H1 (cell line): Measurements from ENCODE around the gene FOXP2. TPM values are rescaled to one million over a fixed set of nuclear protein-coding genes. Genes with fewer than 3 reads are reported as not detected.

Experiments used
- CTCF ChIA-PET: fragments of 300-600 bp; sonication (Branson Sonifier 250); formaldehyde crosslinking; loops from one replicate; lab custom pipeline; 2021; ENCODE audit not compliant: partially characterized antibody; lab: Charles Lee
- POLR2A ChIA-PET: fragments of 300-600 bp; sonication (Branson Sonifier 250); formaldehyde crosslinking; loops from one replicate; lab custom pipeline; 2021; ENCODE audit warnings: inconsistent platforms; ENCODE audit not compliant: partially characterized antibody; lab: Charles Lee
- DNase-seq, 2 experiments: peaks; one replicate each; pipeline versions ENCODE4 v3.0.0 to v3.0.0-alpha.2; 2010 to 2022; ENCODE audit warnings: low spot score in 2 of 2, low read depth in 1 of 2, mixed read lengths in 1 of 2
- FAIRE-seq: peaks from 2 replicates; lab custom pipeline; 2011; peaks lifted over from hg19 to GRCh38; lab: Jason Lieb, UNC
- H2AFZ ChIP-seq: 2 replicates; pipeline ENCODE4 v1.8.1; 2012; ENCODE audit warnings: low read length, inconsistent platforms
- H2AK5ac ChIP-seq: 2 replicates; pipeline ENCODE4 v1.6.1; 2013; ENCODE audit warnings: low read depth, low read length
- H2BK120ac ChIP-seq: replicated peaks from 2 replicates; pipeline ENCODE3; 2013; ENCODE audit warnings: low read depth, low read length, inconsistent platforms
- H2BK12ac ChIP-seq: 2 replicates; pipeline ENCODE4 v1.6.1; 2013; ENCODE audit warnings: low read depth, low read length
- H2BK15ac ChIP-seq: 2 replicates; pipeline ENCODE4 v1.6.1; 2013; ENCODE audit warnings: low read length
- H2BK20ac ChIP-seq: 2 replicates; pipeline ENCODE4 v1.6.1; 2013; ENCODE audit warnings: low read length
- H2BK5ac ChIP-seq: 2 replicates; pipeline ENCODE4 v1.6.1; 2013; ENCODE audit warnings: low read depth, low read length
- H3K14ac ChIP-seq: 2 replicates; pipeline ENCODE4 v1.6.1; 2013; ENCODE audit warnings: inconsistent platforms; ENCODE audit not compliant: insufficient read length
- H3K18ac ChIP-seq: 2 replicates; pipeline ENCODE4 v1.6.1; 2013; ENCODE audit warnings: low read length; ENCODE audit errors: extremely low read depth
- H3K23ac ChIP-seq: 2 replicates; pipeline ENCODE4 v1.6.1; 2013; ENCODE audit warnings: inconsistent platforms; ENCODE audit not compliant: insufficient read length
- H3K23me2 ChIP-seq: 2 replicates; pipeline ENCODE4 v1.6.1; 2013; ENCODE audit warnings: low read depth, low read length
- H3K27ac ChIP-seq: 2 replicates; pipeline ENCODE4 v1.6.1; 2011; ENCODE audit warnings: low read depth, low read length, inconsistent platforms
- H3K27me3 ChIP-seq, 4 experiments: replicated peaks in 1 of 4; 1 replicate in 1 of 4; 2 replicates in 3 of 4; pipeline versions ENCODE4 v1.6.1 to v1.8.1; 2011 to 2013; ENCODE audit warnings: low read length in 3 of 4, mild to moderate bottlenecking in 3 of 4, inconsistent platforms in 2 of 4, mixed read lengths in 2 of 4, moderate library complexity in 1 of 4; ENCODE audit not compliant: control insufficient read depth in 3 of 4, insufficient read depth in 3 of 4; ENCODE audit errors: extremely low read depth in 1 of 4
- H3K36me3 ChIP-seq, 4 experiments: 2 replicates each; pipeline versions ENCODE4 v1.6.1 to v1.8.1; 2011 to 2013; ENCODE audit warnings: mild to moderate bottlenecking in 4 of 4, low read length in 3 of 4, moderate library complexity in 2 of 4, control low read depth in 1 of 4, inconsistent platforms in 1 of 4; ENCODE audit not compliant: insufficient read depth in 4 of 4, control insufficient read depth in 2 of 4
- H3K4ac ChIP-seq: replicated peaks from 2 replicates; pipeline ENCODE3; 2013; ENCODE audit warnings: low read length, low read depth, mixed read lengths, inconsistent platforms; ENCODE audit not compliant: insufficient read length
- H3K4me1 ChIP-seq, 4 experiments: replicated peaks in 1 of 4; 1 replicate in 1 of 4; 2 replicates in 3 of 4; pipeline versions ENCODE4 v1.6.1 to v1.8.1; 2011 to 2013; ENCODE audit warnings: low read length in 3 of 4, inconsistent platforms in 2 of 4, mixed read lengths in 1 of 4; ENCODE audit not compliant: insufficient read depth in 4 of 4, control insufficient read depth in 3 of 4
- H3K4me2 ChIP-seq, 2 experiments: 2 replicates each; pipeline versions ENCODE4 v1.6.1 to v1.8.1; 2011 to 2013; ENCODE audit warnings: low read depth in 2 of 2, low read length in 2 of 2, control low read depth in 1 of 2, inconsistent platforms in 1 of 2, mild to moderate bottlenecking in 1 of 2; ENCODE audit not compliant: insufficient read depth in 1 of 2
- H3K4me3 ChIP-seq, 4 experiments: fragments of 200-600, 300-600 bp in 1 of 4; sonication (generic), shearing (Covaris generic), sonication (Bioruptor Twin) in 1 of 4; 2 replicates each; pipeline versions ENCODE4 v1.5.1 to v1.8.1; 2011 to 2016; ENCODE audit warnings: low read length in 4 of 4, low read depth in 3 of 4, control low read depth in 2 of 4, inconsistent platforms in 2 of 4, mild to moderate bottlenecking in 2 of 4, mixed read lengths in 1 of 4, moderate library complexity in 1 of 4; ENCODE audit not compliant: insufficient read depth in 2 of 4; ENCODE audit errors: extremely low read depth in 1 of 4
- H3K56ac ChIP-seq: replicated peaks from 2 replicates; pipeline ENCODE3; 2013; ENCODE audit warnings: low read depth, mild to moderate bottlenecking, mixed read lengths, low read length, inconsistent platforms; ENCODE audit not compliant: insufficient read length
- H3K79me1 ChIP-seq: 2 replicates; pipeline ENCODE4 v1.6.1; 2013; ENCODE audit warnings: low read depth, low read length, control low read depth
- H3K79me2 ChIP-seq, 2 experiments: 2 replicates each; pipeline versions ENCODE4 v1.6.1 to v1.8.1; 2012 to 2013; ENCODE audit warnings: low read length in 2 of 2, mild to moderate bottlenecking in 2 of 2, inconsistent platforms in 1 of 2; ENCODE audit not compliant: insufficient read depth in 2 of 2, control insufficient read depth in 1 of 2
- H3K9ac ChIP-seq, 4 experiments: replicated peaks in 1 of 4; 1 replicate in 1 of 4; 2 replicates in 3 of 4; pipeline versions ENCODE4 v1.6.1 to v1.8.1; 2011 to 2013; ENCODE audit warnings: low read depth in 3 of 4, low read length in 3 of 4, control low read depth in 2 of 4, mild to moderate bottlenecking in 2 of 4, moderate library complexity in 2 of 4, inconsistent platforms in 1 of 4; ENCODE audit errors: extremely low read depth in 1 of 4
- H3K9me3 ChIP-seq, 2 experiments: 2 replicates each; pipeline versions ENCODE4 v1.6.1 to v1.8.1; 2012 to 2013; ENCODE audit warnings: mild to moderate bottlenecking in 2 of 2, moderate library complexity in 2 of 2, control low read depth in 1 of 2, inconsistent platforms in 1 of 2, low read depth in 1 of 2, low read length in 1 of 2, mixed read lengths in 1 of 2; ENCODE audit not compliant: insufficient read depth in 2 of 2
- H4K20me1 ChIP-seq, 2 experiments: replicated peaks in 1 of 2; 2 replicates each; pipeline versions ENCODE3 to v1.8.1; 2011 to 2013; ENCODE audit warnings: inconsistent platforms in 2 of 2, low read length in 2 of 2, mild to moderate bottlenecking in 1 of 2; ENCODE audit not compliant: insufficient read depth in 2 of 2, control insufficient read depth in 1 of 2
- H4K5ac ChIP-seq: 2 replicates; pipeline ENCODE4 v1.6.1; 2013; ENCODE audit warnings: low read length, low read depth, mixed read lengths, inconsistent platforms; ENCODE audit not compliant: insufficient read length
- H4K8ac ChIP-seq: 2 replicates; pipeline ENCODE4 v1.8.0; 2013; ENCODE audit warnings: mild to moderate bottlenecking, moderate library complexity, low read length, inconsistent platforms; ENCODE audit not compliant: insufficient read depth; ENCODE audit errors: extremely low read depth
- H4K91ac ChIP-seq: replicated peaks from 2 replicates; pipeline ENCODE3; 2013; ENCODE audit warnings: low read length, mixed read lengths, inconsistent platforms; ENCODE audit not compliant: insufficient read length
- CBX8 ChIP-seq: fragments of 300-800, 300-1000 bp; sonication (generic); IDR thresholded peaks from 2 replicates; pipeline ENCODE4 v1.7.1; 2016; ENCODE audit warnings: low read depth, low read length, borderline replicate concordance
- CEBPB ChIP-seq: IDR thresholded peaks from 2 replicates; pipeline ENCODE4 v1.6.1; 2012; ENCODE audit warnings: low read depth, low read length
- CREB1 ChIP-seq: IDR thresholded peaks from 2 replicates; pipeline ENCODE4 v1.6.1; 2012; ENCODE audit warnings: inconsistent platforms
- KDM4A ChIP-seq: IDR thresholded peaks from one replicate; pipeline ENCODE4 v1.7.1; 2012; ENCODE audit warnings: low read depth, mild to moderate bottlenecking, moderate library complexity, low read length, inconsistent platforms; ENCODE audit not compliant: severe bottlenecking
- MAFK ChIP-seq: IDR thresholded peaks from 2 replicates; pipeline ENCODE4 v1.6.1; 2012; ENCODE audit warnings: low read depth, mild to moderate bottlenecking, improper control_type of control experiment, low read length
- NRF1 ChIP-seq: IDR thresholded peaks from 2 replicates; pipeline ENCODE4 v1.6.1; 2011; ENCODE audit warnings: mild to moderate bottlenecking, low read depth, low read length, improper control_type of control experiment
- RBBP5 ChIP-seq: IDR thresholded peaks from 2 replicates; pipeline ENCODE4 v1.7.1; 2012; ENCODE audit warnings: low read depth, mild to moderate bottlenecking, inconsistent platforms, low read length, moderate library complexity, borderline replicate concordance
- SIRT6 ChIP-seq: IDR thresholded peaks from one replicate; pipeline ENCODE4 v1.7.1; 2012; ENCODE audit warnings: low read length, inconsistent platforms
- TAF7 ChIP-seq: optimal IDR thresholded peaks from 2 replicates; pipeline ENCODE3; 2011; ENCODE audit warnings: low read depth, mild to moderate bottlenecking, inconsistent platforms, low read length, moderate library complexity, borderline replicate concordance
- WGBS, 2 experiments: shearing (Covaris generic) in 1 of 2; methylation state at CpG; one replicate each; pipeline versions ENCODE4 v1.1.6 to v1.1.7; 2013 to 2015; ENCODE audit warnings: low lambda C conversion rate in 2 of 2, mixed read lengths in 2 of 2, inconsistent platforms in 1 of 2, low coverage in 1 of 2, missing lambda C conversion rate in 1 of 2; ENCODE audit not compliant: insufficient replicate concordance in 2 of 2, insufficient coverage in 1 of 2, insufficient read length in 1 of 2; ENCODE audit errors: extremely low coverage in 1 of 2, missing lambda C conversion rate in 1 of 2; 5-methylcytosine and 5-hydroxymethylcytosine counted together
- polyA plus RNA-seq, 7 experiments: library from polyadenylated mRNA; depleted of rRNA in 3 of 7; stranded (reverse) in 5 of 7; unstranded in 2 of 7; fragments of >200 nt in 5 of 7; fragments of 200-250 nt in 2 of 7; gene quantifications; 1 replicate in 5 of 7; 2 replicates in 1 of 7; 4 replicates in 1 of 7; pipeline versions ENCODE4 v1.2.1 to v1.2.3, GENCODE V29; 2011 to 2013; ENCODE audit warnings: missing spikeins in 2 of 7, mixed read lengths in 2 of 7
- total RNA-seq: library from RNA; stranded (reverse); fragmentation: NEBNext Ultra II Directional; extraction: Animal tissue kit (Norgen Biotek cat#: 25700); gene quantifications from 2 replicates; pipeline ENCODE4 v1.2.1, GENCODE V29; 2021

FOXP2 gene
- total and polyA plus RNA-seq, 2 of the 8 experiments (the other 6 are each of a cell fraction or from before 2014, with no cell fraction given) = 0.09 to 0.43 TPM

DNA sequence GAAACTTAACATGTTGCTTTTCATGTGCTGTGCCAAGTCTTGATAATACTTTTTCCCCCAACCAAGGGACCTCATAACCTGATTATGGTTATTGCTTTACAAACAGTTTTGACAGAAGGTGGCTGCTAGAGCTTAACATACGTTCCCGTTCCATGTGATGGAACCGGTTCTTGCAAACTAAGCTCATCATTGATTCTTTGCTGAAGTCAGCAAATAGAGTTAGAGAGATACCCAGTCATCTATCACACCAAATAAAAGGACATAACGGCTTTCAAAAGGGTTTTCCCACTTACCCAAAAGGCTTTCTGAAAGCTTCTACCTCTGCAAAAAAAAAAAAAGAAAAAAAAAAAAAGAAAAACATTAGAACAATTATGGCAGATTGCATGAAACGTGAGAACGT lies 277.0 kb downstream of the FOXP2 start:
- ChIA-PET POLR2A (no interaction called here), CTCF (interaction anchor here (1.1 kb wide), 1 partner anchor 9 kb away, joined by 3 read pairs; no protein-coding TSS in a partner anchor)
- H3K27me3 ChIP-seq = no peaks in the 10 kb centered on the region
- H4K20me1 ChIP-seq = no peaks in the 10 kb centered on the region
- H4K8ac ChIP-seq = no peak overlapping the region
- H3K36me3 ChIP-seq = no peaks in the 10 kb centered on the region
- H2BK12ac ChIP-seq = no peak overlapping the region
- no peak overlapping the region for H2BK20ac ChIP-seq
- H3K27ac ChIP-seq = no peak overlapping the region
- H3K9ac ChIP-seq = no peak overlapping the region
- H2BK120ac ChIP-seq = no peak overlapping the region
- no peak overlapping the region for H3K4ac ChIP-seq
- H3K79me1 ChIP-seq = no peaks in the 10 kb centered on the region
- whole genome bisulfite sequencing, 2 experiments = 96% methylated on average over 6 of the region's 6 CpGs; no CpG with 5 or more reads in 1 of the 2 experiments
- H2BK5ac ChIP-seq = no peak overlapping the region
- no peaks in the 10 kb centered on the region for H3K9me3 ChIP-seq
- no peak for TF ChIP-seq SIRT6
- no peak for TF ChIP-seq RBBP5
- TF ChIP-seq MAFK = peak; percentile 34; the same call in 1 of the 2 replicates
- no peak for TF ChIP-seq CREB1
- TF ChIP-seq CEBPB = no peak
- no peak for TF ChIP-seq NRF1
- TF ChIP-seq KDM4A = no peak
- TF ChIP-seq CBX8 = no peak
- TF ChIP-seq TAF7 = no peak
- H2BK15ac ChIP-seq = no peak overlapping the region
- H4K5ac ChIP-seq = no peak overlapping the region
- H2AK5ac ChIP-seq = no peak overlapping the region
- no peak overlapping the region for H3K56ac ChIP-seq
- peaks cover 0 to 17% (median 8%) of the 10 kb centered on the region in 4 experiments; a peak in 4 of 7 replicates for H3K4me1 ChIP-seq
- H3K79me2 ChIP-seq = no peaks in the 10 kb centered on the region
- H3K4me2 ChIP-seq = no peak overlapping the region
- H3K23me2 ChIP-seq = no peaks in the 10 kb centered on the region
- H3K18ac ChIP-seq = no peak overlapping the region
- no peak overlapping the region for H2AFZ ChIP-seq
- no peak overlapping the region for H3K23ac ChIP-seq
- H3K14ac ChIP-seq = no peak overlapping the region
- no peak for DNase-seq
- no peak for FAIRE-seq
- H3K4me3 ChIP-seq = no peak overlapping the region
- no peak overlapping the region for H4K91ac ChIP-seq
